Measurements from ENCODE around the gene DDX3X. TPM values are rescaled to one million over a fixed set of nuclear protein-coding genes. Genes with fewer than 3 reads are reported as not detected.
"Not testable (repeated sequence)": the region's sequence is repeated elsewhere in the genome, so short reads cannot be mapped to it uniquely, and the experiment has no call there.

The DDX3X gene
- total and polyA plus RNA-seq, 5 experiments from 2014 or later, result 181 to 373 (median 272) TPM

DNA sequence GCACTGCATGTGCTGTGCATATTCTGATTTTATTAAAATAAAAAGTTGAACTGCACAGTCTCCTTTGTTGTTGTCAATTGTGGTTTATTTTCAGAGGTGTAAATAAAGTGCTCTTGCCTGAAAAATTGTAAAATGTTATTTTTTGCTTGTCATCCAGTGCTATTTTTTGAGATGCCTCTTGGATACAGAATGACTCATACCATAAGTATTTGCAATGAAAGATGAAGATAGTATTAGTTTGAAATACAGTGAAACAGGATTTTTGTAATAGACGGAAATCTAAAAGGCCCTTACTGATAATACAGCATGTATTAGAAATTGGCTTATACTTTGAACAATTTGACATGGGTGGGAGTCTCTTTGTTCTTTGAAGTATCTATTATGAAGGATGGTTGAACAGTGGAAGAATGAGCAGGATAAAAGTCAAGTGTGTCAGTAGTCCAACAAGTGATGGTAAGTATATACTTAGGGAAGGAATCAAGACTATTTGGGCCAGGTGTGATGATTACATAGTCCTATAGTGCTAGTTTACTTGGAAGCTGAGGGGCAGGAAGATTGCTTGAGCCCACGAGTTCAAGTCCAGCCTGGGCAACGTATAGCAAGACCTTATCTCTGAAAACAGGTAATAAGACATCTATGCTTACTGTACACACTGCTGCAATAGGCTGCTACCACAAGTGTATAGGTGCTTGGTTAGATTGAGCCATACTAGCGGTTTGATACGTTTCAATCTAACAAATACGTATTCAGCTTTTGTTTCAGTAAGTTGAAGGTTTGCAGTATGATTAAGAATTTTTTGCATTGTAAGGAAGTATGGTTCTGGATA, 16.4 kb downstream of the DDX3X start:
- peak overlapping the region in 8 of 10 donors; percentile 0 to 94 (median 52) for H3K27ac Mint-ChIP-seq
- peak overlapping the region in 2 of 10 donors; percentile 2 to 18 for H3K4me3 Mint-ChIP-seq
- no peaks in the 10 kb centered on the region for H3K9me3 Mint-ChIP-seq
- ATAC-seq (peak; percentile 12 to 54), DNase-seq (no peak)
- no peaks in the 10 kb centered on the region for H3K27me3 Mint-ChIP-seq
- peaks cover 6 to 53% (median 19%) of the 10 kb centered on the region in 3 donors for H3K36me3 Mint-ChIP-seq
- H3K4me1 Mint-ChIP-seq, result peaks cover 13 to 41% (median 21%) of the 10 kb centered on the region in 4 donors
- POLR2A ChIA-PET, result no interaction called here

DNA sequence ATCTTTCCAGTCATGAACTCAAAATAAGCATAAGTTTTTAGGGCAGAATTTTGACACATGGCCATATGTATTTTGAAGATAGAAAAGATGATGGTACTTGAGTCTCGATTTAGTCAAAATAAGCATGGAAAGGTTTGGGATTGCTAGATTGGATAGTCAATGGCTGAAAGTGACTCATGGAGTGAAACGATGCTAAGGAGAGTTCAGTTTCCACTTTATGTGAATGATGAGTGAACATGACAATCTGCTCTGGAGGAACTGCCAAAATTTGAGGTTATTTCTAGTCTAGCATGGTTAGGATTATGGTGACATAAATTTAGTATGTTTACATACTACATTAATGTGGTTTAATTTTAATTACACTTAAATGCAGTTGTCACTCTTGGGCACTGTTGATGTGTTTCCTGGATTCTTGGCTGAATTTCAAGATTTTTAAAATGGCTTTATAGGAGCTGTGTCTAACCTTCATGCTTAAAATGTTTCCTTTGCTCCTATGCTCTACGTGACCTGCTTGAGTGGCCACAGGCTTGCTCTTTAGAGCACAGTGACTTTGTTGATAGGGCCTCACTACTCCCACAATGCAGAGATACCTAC, 17.1 kb downstream of the DDX3X start:
- POLR2A ChIA-PET, result no interaction called here
- peaks cover 13 to 41% (median 21%) of the 10 kb centered on the region in 4 donors for H3K4me1 Mint-ChIP-seq
- no peak for DNase-seq
- peak overlapping the region in 8 of 10 donors; percentile 42 to 94 (median 70) for H3K27ac Mint-ChIP-seq
- H3K4me3 Mint-ChIP-seq, result peak overlapping the region in 1 of 10 donors; percentile 12
- no peaks in the 10 kb centered on the region for H3K27me3 Mint-ChIP-seq
- H3K9me3 Mint-ChIP-seq, result no peaks in the 10 kb centered on the region
- H3K36me3 Mint-ChIP-seq, result peaks cover 4 to 47% (median 19%) of the 10 kb centered on the region in 3 donors
- ATAC-seq, result peak; percentile 24 to 36

DNA sequence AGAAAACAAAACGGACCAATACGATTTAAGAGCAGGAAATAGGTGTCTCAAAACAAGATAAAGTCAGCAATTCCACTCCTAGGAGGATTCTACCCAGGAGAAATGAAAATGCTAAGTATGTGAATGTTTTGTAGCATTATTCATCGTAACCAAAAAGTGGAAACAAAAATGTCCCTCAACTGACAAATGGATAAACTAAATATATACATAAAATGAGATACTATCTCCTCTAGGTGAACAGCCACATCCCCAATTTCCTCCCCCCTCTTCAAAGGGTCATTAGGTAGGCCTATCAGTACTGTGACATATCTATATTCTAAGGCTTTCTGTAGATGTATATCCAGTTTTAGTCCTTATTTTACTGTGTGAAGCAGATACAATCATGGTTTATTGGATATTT, 18.0 kb downstream of the DDX3X start:
- DNase-seq, result peak in 1 of 10 donors; percentile 10
- H3K36me3 Mint-ChIP-seq, result peaks cover 4 to 39% (median 13%) of the 10 kb centered on the region in 3 donors
- peaks cover 13 to 39% (median 21%) of the 10 kb centered on the region in 4 donors for H3K4me1 Mint-ChIP-seq
- ATAC-seq, result peak in 1 of 2 donors; percentile 11
- H3K4me3 Mint-ChIP-seq, result peak overlapping the region in 1 of 10 donors; percentile 41
- no peaks in the 10 kb centered on the region for H3K9me3 Mint-ChIP-seq
- H3K27ac Mint-ChIP-seq, result peak overlapping the region in 8 of 10 donors; percentile 23 to 94 (median 67)
- H3K27me3 Mint-ChIP-seq, result no peaks in the 10 kb centered on the region
- POLR2A ChIA-PET, result no interaction called here

DNA sequence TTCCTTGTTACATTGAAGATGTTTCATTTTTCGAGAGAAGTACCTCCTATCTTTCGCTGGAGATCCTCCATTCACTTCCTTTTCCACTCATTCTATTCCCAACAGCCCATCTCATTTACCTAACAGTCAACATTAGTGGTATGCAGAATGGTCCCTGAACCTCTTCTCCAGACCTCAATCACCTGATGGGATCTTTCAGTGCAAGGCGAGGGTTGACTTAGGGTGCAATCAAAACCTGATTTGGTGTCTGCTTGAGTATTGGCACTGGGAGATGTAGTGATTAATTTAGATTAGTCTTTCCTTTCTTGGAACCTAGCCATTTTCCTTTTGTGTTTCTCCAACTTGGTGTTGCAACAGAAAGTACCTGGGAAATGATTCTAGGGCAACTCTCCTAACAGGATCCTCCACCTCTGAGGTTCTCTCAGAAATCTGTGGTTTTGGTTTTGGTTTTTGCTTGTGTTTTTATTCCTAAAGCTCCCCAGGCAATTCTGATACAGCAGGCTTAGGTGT, 18.4 kb downstream of the DDX3X start:
- POLR2A ChIA-PET, result interaction anchor here (1.0 to 1.1 kb wide), 2 partner anchors 12 to 21 kb away, joined by 3 to 5 read pairs; no protein-coding TSS in a partner anchor
- H3K4me1 Mint-ChIP-seq, result peaks cover 10 to 35% (median 21%) of the 10 kb centered on the region in 4 donors
- peak overlapping the region in 2 of 10 donors; percentile 7 to 41 for H3K4me3 Mint-ChIP-seq
- DNase-seq (peak in 1 of 10 donors; percentile 20), ATAC-seq (peak in 1 of 2 donors; percentile 10)
- H3K9me3 Mint-ChIP-seq, result no peaks in the 10 kb centered on the region
- peaks cover 4 to 34% (median 9%) of the 10 kb centered on the region in 3 donors for H3K36me3 Mint-ChIP-seq
- peak overlapping the region in 8 of 10 donors; percentile 1 to 94 (median 61) for H3K27ac Mint-ChIP-seq
- no peaks in the 10 kb centered on the region for H3K27me3 Mint-ChIP-seq

- Mint-ChIP-seq H3K4me3 (peak overlapping the region in 1 of 10 donors; percentile 12), H3K27ac (peak overlapping the region in 3 of 10 donors; percentile 16 to 43 (median 42)), H3K4me1 (peaks cover 10 to 35% (median 21%) of the 10 kb centered on the region in 4 donors), H3K27me3 (no peaks in the 10 kb centered on the region), H3K9me3 (no peaks in the 10 kb centered on the region), H3K36me3 (peaks cover 0 to 18% (median 5%) of the 10 kb centered on the region in 3 donors)
- ATAC-seq, result peak in 1 of 2 donors; percentile 16
- POLR2A ChIA-PET, result interaction anchor here (0.9 to 1.0 kb wide), 2 partner anchors 11 to 13 kb away, joined by 3 to 6 read pairs; no protein-coding TSS in a partner anchor
- peak in 1 of 10 donors; percentile 5 for DNase-seq
Observed at GRCh38 chrX:41353985-41354384, 20.0 kb downstream of the DDX3X start.

- Mint-ChIP-seq H3K36me3 (no peaks in the 10 kb centered on the region), H3K9me3 (no peaks in the 10 kb centered on the region), H3K4me1 (peaks cover 0 to 2% (median 0%) of the 10 kb centered on the region in 4 donors), H3K27ac (no peak overlapping the region), H3K27me3 (no peaks in the 10 kb centered on the region), H3K4me3 (no peak overlapping the region)
- POLR2A ChIA-PET, result no interaction called here
- ATAC-seq (no peak), DNase-seq (no peak)
Observed at GRCh38 chrX:41369152-41369551, 35.2 kb downstream of the DDX3X start.

- H3K27me3 Mint-ChIP-seq, ATAC-seq, H3K36me3 Mint-ChIP-seq, POLR2A ChIA-PET, H3K4me3 Mint-ChIP-seq, DNase-seq, H3K27ac Mint-ChIP-seq, H3K4me1 Mint-ChIP-seq, H3K9me3 Mint-ChIP-seq: not testable (repeated sequence)
Observed at GRCh38 chrX:41371575-41371974, 37.6 kb downstream of the DDX3X start.

DNA sequence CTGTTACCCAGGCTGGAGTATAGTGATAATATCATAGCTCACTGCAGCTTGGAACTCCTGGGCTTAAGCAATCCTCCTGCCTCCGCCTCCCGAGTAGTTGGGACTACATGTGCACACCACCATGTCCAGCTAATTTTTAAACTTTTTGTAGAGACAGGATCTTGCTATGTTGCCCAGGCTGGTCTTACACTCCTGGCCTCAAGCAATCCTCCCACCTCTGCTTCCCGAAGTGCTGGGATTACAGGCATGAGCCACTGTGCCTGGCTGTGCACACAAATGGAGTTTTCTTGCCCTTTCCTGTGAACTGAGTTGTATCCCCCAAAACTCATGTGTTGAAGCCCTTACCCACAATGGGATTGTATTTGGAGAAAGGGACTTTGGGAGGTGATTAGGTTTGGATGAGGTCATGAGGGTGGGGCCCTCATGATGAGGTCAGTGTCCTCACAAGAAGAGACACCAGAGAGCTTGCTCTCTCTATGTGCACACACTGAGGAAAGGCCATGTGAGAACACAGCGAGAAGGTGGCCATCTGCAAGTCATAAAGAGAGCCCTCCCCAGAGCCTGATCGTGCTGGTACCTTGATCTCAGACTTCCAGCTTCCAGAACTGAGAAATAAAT, 40.1 kb downstream of the DDX3X start:
- no peaks in the 10 kb centered on the region for H3K36me3 Mint-ChIP-seq
- ATAC-seq (no peak), DNase-seq (no peak)
- H3K4me1 Mint-ChIP-seq, result no peaks in the 10 kb centered on the region
- POLR2A ChIA-PET, result no interaction called here
- no peaks in the 10 kb centered on the region for H3K27me3 Mint-ChIP-seq
- H3K4me3 Mint-ChIP-seq, result no peak overlapping the region
- H3K9me3 Mint-ChIP-seq, result no peaks in the 10 kb centered on the region
- no peak overlapping the region for H3K27ac Mint-ChIP-seq

DNA sequence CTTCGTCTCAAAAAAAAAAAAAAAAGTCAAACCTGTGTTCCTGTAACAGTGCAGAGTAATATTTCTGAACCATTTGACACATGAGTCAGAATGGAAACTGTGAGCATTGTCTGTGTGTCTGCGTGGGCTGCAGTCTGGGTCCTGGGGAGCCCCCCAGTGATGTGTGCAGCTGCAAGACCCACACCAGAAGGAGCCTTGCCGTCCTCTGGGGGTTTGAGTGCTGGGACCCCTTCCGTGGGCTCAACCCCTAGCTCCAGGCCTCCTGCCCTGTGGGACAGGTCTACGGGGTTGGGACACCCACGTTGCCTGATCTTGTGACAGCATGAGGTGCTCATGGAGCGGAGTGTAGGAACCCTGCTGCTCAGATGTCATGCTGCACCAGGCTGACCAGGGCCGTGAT, 43.7 kb downstream of the DDX3X start:
- Mint-ChIP-seq H3K27me3 (no peaks in the 10 kb centered on the region), H3K9me3 (no peaks in the 10 kb centered on the region), H3K36me3 (no peaks in the 10 kb centered on the region), H3K27ac (no peak overlapping the region), H3K4me1 (peaks cover 0 to 3% (median 0%) of the 10 kb centered on the region in 4 donors), H3K4me3 (no peak overlapping the region)
- POLR2A ChIA-PET, result interaction anchor here (0.5 kb wide), 1 partner anchor 17 kb away, joined by 3 read pairs; no protein-coding TSS in a partner anchor
- no peak for DNase-seq
- no peak for ATAC-seq

GRCh38 chrX:41381685-41382084, 47.7 kb downstream of the DDX3X start:
- no peaks in the 10 kb centered on the region for H3K36me3 Mint-ChIP-seq
- H3K4me1 Mint-ChIP-seq, result peaks cover 3 to 18% (median 12%) of the 10 kb centered on the region in 4 donors
- H3K27me3 Mint-ChIP-seq, result no peaks in the 10 kb centered on the region
- DNase-seq (no peak), ATAC-seq (no peak)
- H3K4me3 Mint-ChIP-seq, result peak overlapping the region in 1 of 10 donors; percentile 30
- POLR2A ChIA-PET, result no interaction called here
- peak overlapping the region in 1 of 10 donors; percentile 68 for H3K27ac Mint-ChIP-seq
- H3K9me3 Mint-ChIP-seq, result no peaks in the 10 kb centered on the region

DNA sequence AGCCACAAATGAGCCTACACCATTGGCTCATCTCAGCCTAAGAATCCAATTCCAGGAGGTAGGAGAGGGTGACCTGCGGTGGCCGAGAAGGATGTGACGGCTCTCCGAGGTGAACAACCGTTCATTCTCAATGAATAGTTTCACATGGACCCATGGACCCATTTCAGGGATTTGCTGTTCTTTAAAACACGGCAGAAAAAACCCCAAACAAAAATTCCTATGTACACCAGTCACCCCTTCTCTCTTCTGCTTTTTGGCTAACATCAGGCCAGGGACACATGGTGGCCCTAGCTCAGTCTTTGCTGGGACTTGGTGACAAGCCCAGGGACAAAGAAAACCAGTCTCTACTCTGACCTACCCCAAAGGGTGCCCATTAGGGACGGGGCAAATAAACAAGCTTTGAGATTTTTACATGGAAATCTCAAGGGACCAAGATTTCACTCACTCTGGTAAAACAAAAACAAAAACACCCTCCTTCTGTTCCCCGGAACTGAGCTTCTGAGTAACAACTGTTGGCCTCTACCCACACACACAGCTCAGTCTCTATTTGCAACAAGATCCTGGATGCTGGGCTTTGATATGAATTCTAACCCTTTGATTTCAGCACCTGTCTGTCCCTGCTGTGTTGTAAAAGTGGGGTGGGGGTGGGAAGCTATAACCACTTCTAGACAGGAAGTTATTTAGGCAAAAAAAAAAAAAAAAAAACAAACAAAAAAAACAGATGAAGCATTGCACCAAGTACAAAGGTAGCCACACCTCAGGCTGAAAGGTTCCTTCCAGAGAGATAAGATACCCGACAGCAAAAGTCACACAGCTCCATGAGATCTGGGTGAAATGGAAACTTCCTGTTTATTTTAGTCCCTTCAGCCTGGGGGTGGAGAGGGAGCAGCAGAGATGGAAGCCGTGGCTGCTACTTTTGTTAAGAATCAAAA, 49.0 kb downstream of the DDX3X start:
- H3K36me3 Mint-ChIP-seq, result no peaks in the 10 kb centered on the region
- H3K4me3 Mint-ChIP-seq, result peak overlapping the region; percentile 22 to 72 (median 56)
- POLR2A ChIA-PET, result interaction anchor here (0.6 kb wide), 2 partner anchors 50 to 371 kb away, joined by 3 to 7 read pairs; partner anchors contain the start of gene DDX3X
- peaks cover 3 to 18% (median 12%) of the 10 kb centered on the region in 4 donors for H3K4me1 Mint-ChIP-seq
- H3K27ac Mint-ChIP-seq, result peak overlapping the region; percentile 44 to 92 (median 72)
- ATAC-seq (peak; percentile 58 to 70), DNase-seq (peak in 5 of 10 donors; percentile 14 to 56 (median 29))
- H3K9me3 Mint-ChIP-seq, result no peaks in the 10 kb centered on the region
- H3K27me3 Mint-ChIP-seq, result no peaks in the 10 kb centered on the region

Data from naive thymus-derived CD8-positive, alpha-beta T cell (primary cell).